Measurements from ENCODE around the gene C2CD4B. TPM values are rescaled to one million over a fixed set of nuclear protein-coding genes. Genes with fewer than 3 reads are reported as not detected.

Gene C2CD4B
- total RNA-seq, 1 experiment from 2014 or later = not detected

DNA sequence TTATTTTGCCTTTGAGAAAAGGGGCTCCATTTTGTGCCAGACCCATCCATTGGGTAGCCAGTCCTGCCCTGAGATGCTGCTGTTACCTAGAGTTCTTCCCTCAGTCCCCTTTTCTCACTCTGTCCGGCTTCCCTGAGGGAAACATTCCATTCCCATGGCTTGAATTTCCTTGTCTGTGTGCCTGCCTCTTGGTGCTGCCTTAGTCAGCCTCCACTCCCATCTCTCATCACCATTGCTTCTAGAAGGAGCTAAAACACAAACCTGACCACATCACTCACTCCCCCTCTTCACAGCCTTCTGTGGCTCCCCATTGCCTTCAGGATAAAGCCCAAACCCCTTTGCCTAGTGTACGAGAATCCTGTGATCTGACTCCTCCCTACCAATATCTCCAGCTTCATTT lies 25.2 kb upstream of the C2CD4B start:
- H3K27ac ChIP-seq (ENCODE audit: low read length) = no peak overlapping the region
- no peaks in the 10 kb centered on the region for H3K4me1 ChIP-seq (ENCODE audit: low read length)
- no peak overlapping the region for H3K9ac ChIP-seq (ENCODE audit: low read length)
- no peak overlapping the region for H3K4me2 ChIP-seq (ENCODE audit: low read depth, low read length, poor library complexity, severe bottlenecking)
- no peaks in the 10 kb centered on the region for H3K27me3 ChIP-seq (ENCODE audit: low read length)
- no peak for DNase-seq
- no peaks in the 10 kb centered on the region for H3K36me3 ChIP-seq (ENCODE audit: insufficient read depth, low read length)
- no peaks in the 10 kb centered on the region for H3K79me2 ChIP-seq (ENCODE audit: low read length)
- no peaks in the 10 kb centered on the region for H3K9me2 ChIP-seq (replicated peaks; ENCODE audit: insufficient read depth, low read length)
- no peak overlapping the region for H2AFZ ChIP-seq (ENCODE audit: low read length)
- no peaks in the 10 kb centered on the region for H3K9me3 ChIP-seq (ENCODE audit: low read length)
- no peaks in the 10 kb centered on the region for H4K20me1 ChIP-seq (ENCODE audit: insufficient read depth, low read depth, low read length)
- no peak overlapping the region for H3K4me3 ChIP-seq (ENCODE audit: low read length)

DNA sequence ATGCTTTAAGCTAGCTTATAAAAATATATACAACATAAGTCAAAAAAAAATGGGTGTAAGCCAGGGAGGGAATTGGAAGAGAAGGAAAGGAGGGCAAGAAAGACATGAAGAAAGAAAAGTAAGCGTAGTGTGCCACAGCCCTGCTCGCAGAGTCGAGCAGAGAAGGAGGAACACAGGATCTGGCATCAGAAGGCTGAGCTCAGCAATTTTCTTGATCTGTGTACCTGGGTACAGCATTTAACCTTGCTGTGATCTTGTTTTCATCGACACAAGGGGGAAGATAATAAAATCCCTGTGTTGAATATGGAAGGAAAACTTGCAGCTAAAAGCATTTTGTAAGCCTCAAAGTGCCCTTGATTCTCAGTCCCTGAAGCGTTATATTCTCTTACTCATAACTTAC lies 23.7 kb upstream of the C2CD4B start:
- no peak overlapping the region for H3K27ac ChIP-seq (ENCODE audit: low read length)
- H3K9me2 ChIP-seq (replicated peaks; ENCODE audit: insufficient read depth, low read length) = no peaks in the 10 kb centered on the region
- H3K4me2 ChIP-seq (ENCODE audit: low read depth, low read length, poor library complexity, severe bottlenecking) = no peak overlapping the region

DNA sequence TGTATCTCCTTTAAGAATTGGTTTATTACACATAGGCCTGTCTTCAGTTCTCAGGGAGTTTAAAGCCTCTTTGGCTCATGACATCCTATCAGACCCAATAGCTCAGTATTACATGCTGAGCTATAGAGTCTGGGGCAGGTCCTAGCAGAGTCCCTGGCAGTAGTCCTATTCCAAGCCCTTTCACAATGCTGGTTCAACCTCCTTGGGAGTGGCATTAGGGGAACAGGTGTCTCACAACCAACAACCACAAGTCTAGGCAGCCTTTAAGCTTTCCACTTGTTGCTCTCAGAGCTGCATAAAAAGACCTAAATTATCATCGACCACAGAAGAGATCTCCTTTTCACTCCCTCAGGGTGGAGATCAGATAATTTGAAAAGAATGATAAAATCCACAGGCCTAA lies 22.8 kb upstream of the C2CD4B start:
- H3K9me2 ChIP-seq (replicated peaks; ENCODE audit: insufficient read depth, low read length) = no peaks in the 10 kb centered on the region
- H3K36me3 ChIP-seq (ENCODE audit: insufficient read depth, low read length) = no peaks in the 10 kb centered on the region
- no peak overlapping the region for H3K9ac ChIP-seq (ENCODE audit: low read length)
- H2AFZ ChIP-seq (ENCODE audit: low read length) = no peak overlapping the region
- H3K9me3 ChIP-seq (ENCODE audit: low read length) = no peaks in the 10 kb centered on the region
- no peak overlapping the region for H3K4me2 ChIP-seq (ENCODE audit: low read depth, low read length, poor library complexity, severe bottlenecking)
- no peak overlapping the region for H3K27ac ChIP-seq (ENCODE audit: low read length)
- H4K20me1 ChIP-seq (ENCODE audit: insufficient read depth, low read depth, low read length) = no peaks in the 10 kb centered on the region
- no peaks in the 10 kb centered on the region for H3K27me3 ChIP-seq (ENCODE audit: low read length)
- no peak overlapping the region for H3K4me3 ChIP-seq (ENCODE audit: low read length)
- no peaks in the 10 kb centered on the region for H3K79me2 ChIP-seq (ENCODE audit: low read length)
- no peak for DNase-seq
- peaks cover 3% of the 10 kb centered on the region for H3K4me1 ChIP-seq (ENCODE audit: low read length)

More for the DNA sequence above, 23.7 kb upstream of the C2CD4B start:
- Histone ChIP-seq H4K20me1 (ENCODE audit: insufficient read depth, low read depth, low read length) (no peaks in the 10 kb centered on the region), H2AFZ (ENCODE audit: low read length) (no peak overlapping the region), H3K9me3 (ENCODE audit: low read length) (no peaks in the 10 kb centered on the region), H3K27me3 (ENCODE audit: low read length) (no peaks in the 10 kb centered on the region), H3K36me3 (ENCODE audit: insufficient read depth, low read length) (no peaks in the 10 kb centered on the region), H3K9ac (ENCODE audit: low read length) (no peak overlapping the region), H3K4me1 (ENCODE audit: low read length) (no peaks in the 10 kb centered on the region), H3K79me2 (ENCODE audit: low read length) (no peaks in the 10 kb centered on the region), H3K4me3 (ENCODE audit: low read length) (no peak overlapping the region)
- DNase-seq = no peak

DNA sequence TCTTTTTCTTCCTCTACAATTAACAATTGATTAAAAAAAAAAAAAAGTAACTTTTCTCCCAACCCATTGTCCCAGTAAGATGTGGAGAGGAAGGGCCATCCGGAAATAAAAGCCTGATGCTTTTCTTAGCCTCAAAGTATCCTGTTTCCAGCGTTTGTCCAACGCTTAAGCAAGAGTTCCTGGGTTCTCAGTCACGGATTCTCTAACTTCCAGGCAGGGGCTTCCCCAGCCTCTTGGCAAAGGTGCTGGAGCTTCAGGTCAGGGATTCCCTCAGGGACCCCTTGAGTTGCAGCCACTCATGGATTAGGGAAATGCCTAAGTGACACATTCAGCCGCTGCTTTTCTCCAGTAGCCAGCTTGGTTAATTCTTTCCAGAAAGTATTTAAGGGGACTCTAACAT lies 22.3 kb upstream of the C2CD4B start:
- H3K27ac ChIP-seq (ENCODE audit: low read length) = no peak overlapping the region

DNA sequence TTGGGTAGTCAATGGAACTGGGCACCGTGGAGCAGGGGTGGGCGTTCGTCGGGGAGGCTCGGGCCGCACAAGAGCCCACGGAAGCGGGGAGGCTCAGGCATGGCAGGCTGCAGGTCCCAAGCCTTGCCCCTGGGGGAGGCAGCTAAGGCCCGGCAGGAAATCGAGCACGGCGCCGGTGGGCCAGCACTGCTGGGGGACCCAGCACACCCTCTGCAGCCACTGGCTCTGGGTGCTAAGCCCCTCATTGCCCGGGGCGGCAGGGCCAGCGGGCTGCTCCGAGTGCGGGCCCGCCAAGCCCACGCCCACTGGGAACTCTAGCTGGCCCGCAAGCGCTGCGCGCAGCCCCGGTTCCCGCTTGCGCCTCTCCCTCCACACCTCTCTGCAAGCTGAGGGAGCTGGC lies 21.5 kb upstream of the C2CD4B start:
- Histone ChIP-seq H3K4me2 (ENCODE audit: low read depth, low read length, poor library complexity, severe bottlenecking) (no peak overlapping the region), H2AFZ (ENCODE audit: low read length) (no peak overlapping the region), H3K9me2 (replicated peaks; ENCODE audit: insufficient read depth, low read length) (no peaks in the 10 kb centered on the region), H4K20me1 (ENCODE audit: insufficient read depth, low read depth, low read length) (no peaks in the 10 kb centered on the region), H3K27me3 (ENCODE audit: low read length) (no peaks in the 10 kb centered on the region), H3K9me3 (ENCODE audit: low read length) (no peaks in the 10 kb centered on the region), H3K4me3 (ENCODE audit: low read length) (no peak overlapping the region), H3K36me3 (ENCODE audit: insufficient read depth, low read length) (no peaks in the 10 kb centered on the region), H3K27ac (ENCODE audit: low read length) (no peak overlapping the region), H3K4me1 (ENCODE audit: low read length) (peaks cover 6% of the 10 kb centered on the region), H3K9ac (ENCODE audit: low read length) (no peak overlapping the region), H3K79me2 (ENCODE audit: low read length) (no peaks in the 10 kb centered on the region)
- DNase-seq = no peak

More for the DNA sequence above, 22.3 kb upstream of the C2CD4B start:
- no peaks in the 10 kb centered on the region for H3K36me3 ChIP-seq (ENCODE audit: insufficient read depth, low read length)
- H3K9ac ChIP-seq (ENCODE audit: low read length) = no peak overlapping the region
- H2AFZ ChIP-seq (ENCODE audit: low read length) = no peak overlapping the region
- no peaks in the 10 kb centered on the region for H3K79me2 ChIP-seq (ENCODE audit: low read length)
- H3K27me3 ChIP-seq (ENCODE audit: low read length) = no peaks in the 10 kb centered on the region
- H3K4me1 ChIP-seq (ENCODE audit: low read length) = peaks cover 6% of the 10 kb centered on the region
- no peak for DNase-seq
- no peaks in the 10 kb centered on the region for H4K20me1 ChIP-seq (ENCODE audit: insufficient read depth, low read depth, low read length)
- no peak overlapping the region for H3K4me3 ChIP-seq (ENCODE audit: low read length)
- no peak overlapping the region for H3K4me2 ChIP-seq (ENCODE audit: low read depth, low read length, poor library complexity, severe bottlenecking)
- H3K9me2 ChIP-seq (replicated peaks; ENCODE audit: insufficient read depth, low read length) = no peaks in the 10 kb centered on the region
- H3K9me3 ChIP-seq (ENCODE audit: low read length) = no peaks in the 10 kb centered on the region

DNA sequence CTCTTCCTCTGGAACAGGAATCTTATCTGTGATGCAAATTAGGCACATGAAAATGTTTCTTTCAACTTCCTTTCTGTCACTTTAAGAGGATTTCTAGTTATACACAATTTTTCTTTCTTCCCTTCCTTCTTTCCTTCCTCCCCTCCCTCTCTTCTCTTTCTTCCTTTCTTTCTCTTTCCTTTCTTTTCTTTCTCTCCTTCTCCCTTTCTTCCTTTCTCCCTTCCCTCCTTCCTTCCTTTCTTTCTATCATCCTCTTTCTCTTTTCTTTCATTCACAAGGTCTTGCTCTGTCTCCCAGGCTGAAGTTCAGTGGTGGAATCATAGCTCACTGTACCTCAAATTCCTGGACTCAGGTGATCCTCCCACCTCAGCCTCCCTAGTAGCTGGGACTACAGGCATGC lies 18.0 kb upstream of the C2CD4B start:
- no peak overlapping the region for H3K4me3 ChIP-seq (ENCODE audit: low read length)
- H3K4me1 ChIP-seq (ENCODE audit: low read length) = peaks cover 6% of the 10 kb centered on the region
- no peak overlapping the region for H2AFZ ChIP-seq (ENCODE audit: low read length)
- H3K79me2 ChIP-seq (ENCODE audit: low read length) = no peaks in the 10 kb centered on the region
- no peaks in the 10 kb centered on the region for H3K9me2 ChIP-seq (replicated peaks; ENCODE audit: insufficient read depth, low read length)
- no peak overlapping the region for H3K4me2 ChIP-seq (ENCODE audit: low read depth, low read length, poor library complexity, severe bottlenecking)
- no peaks in the 10 kb centered on the region for H4K20me1 ChIP-seq (ENCODE audit: insufficient read depth, low read depth, low read length)
- H3K27me3 ChIP-seq (ENCODE audit: low read length) = no peaks in the 10 kb centered on the region
- no peak for DNase-seq
- no peak overlapping the region for H3K9ac ChIP-seq (ENCODE audit: low read length)
- no peaks in the 10 kb centered on the region for H3K36me3 ChIP-seq (ENCODE audit: insufficient read depth, low read length)
- H3K9me3 ChIP-seq (ENCODE audit: low read length) = no peaks in the 10 kb centered on the region
- no peak overlapping the region for H3K27ac ChIP-seq (ENCODE audit: low read length)

DNA sequence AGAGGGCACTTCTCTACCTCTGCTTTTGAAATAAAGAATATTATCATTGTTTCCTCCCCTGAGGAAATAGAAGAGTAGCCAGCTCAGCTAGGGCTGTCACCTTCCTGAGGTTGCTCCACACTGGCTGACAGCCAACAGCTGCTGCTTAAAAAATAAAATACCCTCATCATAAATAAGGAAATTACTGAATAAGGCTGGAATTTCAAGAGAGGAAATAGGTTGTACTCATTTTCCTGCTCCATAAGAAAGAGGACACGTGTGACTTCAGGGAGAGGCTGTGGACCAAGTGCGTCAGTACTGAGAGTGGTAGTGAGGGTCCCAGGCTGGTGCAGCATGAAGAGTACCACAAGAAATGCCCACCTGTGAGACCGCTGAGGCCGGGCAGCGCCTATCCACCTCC lies 8.1 kb upstream of the C2CD4B start:
- Histone ChIP-seq H3K4me3 (ENCODE audit: low read length) (no peak overlapping the region), H3K9me3 (ENCODE audit: low read length) (no peaks in the 10 kb centered on the region), H3K36me3 (ENCODE audit: insufficient read depth, low read length) (no peaks in the 10 kb centered on the region), H3K9ac (ENCODE audit: low read length) (no peak overlapping the region), H3K27me3 (ENCODE audit: low read length) (0 out of 2 replicates have a peak, but pooled peaks cover 2% of the 10 kb centered on the region), H3K9me2 (replicated peaks; ENCODE audit: insufficient read depth, low read length) (no peaks in the 10 kb centered on the region), H3K4me1 (ENCODE audit: low read length) (no peaks in the 10 kb centered on the region), H2AFZ (ENCODE audit: low read length) (no peak overlapping the region), H3K27ac (ENCODE audit: low read length) (no peak overlapping the region), H3K79me2 (ENCODE audit: low read length) (no peaks in the 10 kb centered on the region), H4K20me1 (ENCODE audit: insufficient read depth, low read depth, low read length) (no peaks in the 10 kb centered on the region), H3K4me2 (ENCODE audit: low read depth, low read length, poor library complexity, severe bottlenecking) (no peak overlapping the region)
- no peak for DNase-seq

DNA sequence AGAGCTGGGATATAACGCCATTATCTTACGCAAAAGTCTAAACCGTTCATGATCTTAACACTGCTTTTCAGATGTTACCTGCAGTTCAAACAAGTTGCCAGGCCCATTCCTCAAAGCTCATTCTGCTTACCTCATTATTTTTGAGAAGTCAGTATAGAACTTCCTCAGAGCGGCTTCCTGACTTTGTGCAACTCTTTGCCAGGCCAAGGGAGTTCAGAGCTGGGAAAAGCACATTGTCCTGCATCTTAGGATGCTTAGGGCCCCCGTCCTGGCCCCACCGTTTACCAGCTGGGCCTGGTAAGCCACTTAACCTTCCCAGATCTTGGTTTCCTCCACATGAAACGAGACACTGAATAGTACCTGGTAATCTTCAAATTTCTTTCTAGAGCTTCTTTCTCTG lies 6.8 kb upstream of the C2CD4B start:
- no peaks in the 10 kb centered on the region for H3K9me3 ChIP-seq (ENCODE audit: low read length)
- H4K20me1 ChIP-seq (ENCODE audit: insufficient read depth, low read depth, low read length) = no peaks in the 10 kb centered on the region
- H3K79me2 ChIP-seq (ENCODE audit: low read length) = no peaks in the 10 kb centered on the region
- H3K4me3 ChIP-seq (ENCODE audit: low read length) = no peak overlapping the region
- no peak overlapping the region for H2AFZ ChIP-seq (ENCODE audit: low read length)
- H3K36me3 ChIP-seq (ENCODE audit: insufficient read depth, low read length) = no peaks in the 10 kb centered on the region
- no peak overlapping the region for H3K4me2 ChIP-seq (ENCODE audit: low read depth, low read length, poor library complexity, severe bottlenecking)
- no peak overlapping the region for H3K9ac ChIP-seq (ENCODE audit: low read length)
- H3K27ac ChIP-seq (ENCODE audit: low read length) = no peak overlapping the region
- H3K27me3 ChIP-seq (ENCODE audit: low read length) = 0 out of 2 replicates have a peak, but pooled peaks cover 2% of the 10 kb centered on the region
- H3K4me1 ChIP-seq (ENCODE audit: low read length) = no peaks in the 10 kb centered on the region
- no peak for DNase-seq
- no peaks in the 10 kb centered on the region for H3K9me2 ChIP-seq (replicated peaks; ENCODE audit: insufficient read depth, low read length)

DNA sequence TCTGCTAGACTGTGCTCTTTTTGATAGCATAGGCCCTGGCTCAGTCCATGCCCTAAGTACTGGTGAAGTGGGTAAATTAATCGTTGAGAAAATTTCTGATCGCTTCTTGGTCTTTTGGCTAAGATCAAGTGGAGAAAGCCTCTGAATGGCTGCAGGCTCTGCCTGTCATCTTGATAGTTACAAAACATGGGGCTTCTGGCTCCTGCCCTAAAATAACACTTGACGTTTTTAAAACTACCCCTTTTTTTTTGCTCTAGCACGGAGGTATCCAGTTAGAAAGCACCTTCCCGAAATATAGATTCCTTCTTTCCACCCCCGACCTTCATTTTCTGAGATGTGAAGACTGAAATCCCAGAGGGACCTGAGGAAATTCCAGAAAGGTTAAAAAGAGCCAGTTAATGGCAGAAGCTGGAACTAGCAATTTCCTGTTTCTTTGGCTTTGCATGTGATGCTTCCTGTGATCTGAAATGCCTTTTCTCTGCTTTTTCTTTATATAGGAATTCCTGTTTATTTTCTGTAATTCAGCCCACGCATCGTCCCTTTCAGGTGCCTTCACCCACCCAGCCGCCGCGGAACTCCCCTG lies 799 bp upstream of the C2CD4B start:
- Histone ChIP-seq H3K4me2 (ENCODE audit: low read depth, low read length, poor library complexity, severe bottlenecking) (no peak overlapping the region), H3K4me3 (ENCODE audit: low read length) (no peak overlapping the region), H3K4me1 (ENCODE audit: low read length) (no peaks in the 10 kb centered on the region), H4K20me1 (ENCODE audit: insufficient read depth, low read depth, low read length) (no peaks in the 10 kb centered on the region), H3K27ac (ENCODE audit: low read length) (no peak overlapping the region), H3K9ac (ENCODE audit: low read length) (no peak overlapping the region), H3K27me3 (ENCODE audit: low read length) (no peaks in the 10 kb centered on the region), H3K79me2 (ENCODE audit: low read length) (no peaks in the 10 kb centered on the region), H3K36me3 (ENCODE audit: insufficient read depth, low read length) (no peaks in the 10 kb centered on the region), H3K9me2 (replicated peaks; ENCODE audit: insufficient read depth, low read length) (no peaks in the 10 kb centered on the region), H3K9me3 (ENCODE audit: low read length) (no peaks in the 10 kb centered on the region), H2AFZ (ENCODE audit: low read length) (no peak overlapping the region)
- no peak for DNase-seq
